RWPE2 (cell line): Measurements from ENCODE around the gene BABAM2.
A peak's percentile ranks its signal among the peaks of the same experiment; 100 is the strongest.

Experiments
- ATAC-seq: fragments of 200-7000 bp; cut with Tn5 transposase; 3 replicates; pipeline ENCODE4 v1.9.1; 2021; ENCODE audit warnings: low read depth
- DNase-seq: peaks from one replicate; pipeline ENCODE4 v3.0.0-alpha.2; 2020; ENCODE audit warnings: low spot score
- H3K27ac ChIP-seq: fragments of 450-650 bp; 2 replicates; pipeline ENCODE4 v1.5.1; 2017; ENCODE audit warnings: mild to moderate bottlenecking; ENCODE audit not compliant: poor library complexity, severe bottlenecking
- H3K27me3 ChIP-seq: fragments of 250-450 bp; sonication (Bioruptor Pico); 2 replicates; pipeline ENCODE4 v1.5.1; 2021; ENCODE audit warnings: mild to moderate bottlenecking, moderate library complexity; ENCODE audit not compliant: insufficient read depth, poor library complexity, severe bottlenecking
- H3K36me3 ChIP-seq: fragments of 250-450 bp; sonication (Bioruptor Pico); 2 replicates; pipeline ENCODE4 v1.5.1; 2020; ENCODE audit warnings: low read depth, mild to moderate bottlenecking, moderate library complexity
- H3K4me1 ChIP-seq: fragments of 250-450 bp; sonication (Bioruptor Pico); 2 replicates; pipeline ENCODE4 v1.5.1; 2021; ENCODE audit warnings: mild to moderate bottlenecking, moderate library complexity; ENCODE audit not compliant: insufficient read depth, poor library complexity, severe bottlenecking
- H3K4me3 ChIP-seq: fragments of 250-450 bp; sonication (Bioruptor Pico); 2 replicates; pipeline ENCODE4 v1.5.1; 2021; ENCODE audit warnings: mild to moderate bottlenecking, moderate library complexity; ENCODE audit not compliant: severe bottlenecking
- H3K9me3 ChIP-seq: fragments of 250-450 bp; sonication (Bioruptor Pico); 2 replicates; pipeline ENCODE4 v1.5.1; 2021; ENCODE audit warnings: mild to moderate bottlenecking, moderate library complexity; ENCODE audit not compliant: severe bottlenecking
- CTCF ChIP-seq: fragments of 450-650 bp; IDR thresholded peaks from one replicate; pipeline ENCODE4 v1.5.1; 2017; ENCODE audit warnings: mild to moderate bottlenecking, moderate library complexity; ENCODE audit not compliant: poor library complexity, severe bottlenecking

BABAM2 gene

GRCh38 chr2:27988306-27988705 is 97.8 kb downstream of the BABAM2 start:
- no peak for DNase-seq

GRCh38 chr2:27988718-27989117 is 98.2 kb downstream of the BABAM2 start:
- H3K27me3 ChIP-seq: no peaks in the 10 kb centered on the region
- H3K9me3 ChIP-seq: no peaks in the 10 kb centered on the region
- DNase-seq (no peak), ATAC-seq (no peak)
- no peaks in the 10 kb centered on the region for H3K36me3 ChIP-seq
- peaks cover 57% of the 10 kb centered on the region for H3K4me1 ChIP-seq
- no peak overlapping the region for H3K4me3 ChIP-seq
- TF ChIP-seq CTCF: no peak
- peak overlapping the region; percentile 94 for H3K27ac ChIP-seq

More at GRCh38 chr2:27988306-27988705, 97.8 kb downstream of the BABAM2 start:
- no peaks in the 10 kb centered on the region for H3K9me3 ChIP-seq
- peaks cover 53% of the 10 kb centered on the region for H3K4me1 ChIP-seq
- H3K27ac ChIP-seq: peak overlapping the region; percentile 94
- H3K27me3 ChIP-seq: no peaks in the 10 kb centered on the region
- no peak for TF ChIP-seq CTCF
- ATAC-seq: no peak
- no peak overlapping the region for H3K4me3 ChIP-seq
- no peaks in the 10 kb centered on the region for H3K36me3 ChIP-seq

- DNase-seq (no peak), ATAC-seq (peak; percentile 83)
- no peak overlapping the region for H3K4me3 ChIP-seq
- H3K27ac ChIP-seq: peak overlapping the region; percentile 94
- no peaks in the 10 kb centered on the region for H3K36me3 ChIP-seq
- no peaks in the 10 kb centered on the region for H3K27me3 ChIP-seq
- peaks cover 58% of the 10 kb centered on the region for H3K4me1 ChIP-seq
- no peaks in the 10 kb centered on the region for H3K9me3 ChIP-seq
- TF ChIP-seq CTCF: peak; percentile 17
Measured at GRCh38 chr2:27989149-27989548, 98.6 kb downstream of the BABAM2 start.

- H3K4me1 ChIP-seq: peaks cover 61% of the 10 kb centered on the region
Measured at GRCh38 chr2:27990030-27990590, 99.6 kb downstream of the BABAM2 start.

More at GRCh38 chr2:27990030-27990590, 99.6 kb downstream of the BABAM2 start:
- H3K27me3 ChIP-seq: no peaks in the 10 kb centered on the region
- no peaks in the 10 kb centered on the region for H3K9me3 ChIP-seq
- no peak for TF ChIP-seq CTCF
- no peaks in the 10 kb centered on the region for H3K36me3 ChIP-seq
- no peak for ATAC-seq
- H3K27ac ChIP-seq: peak overlapping the region; percentile 94
- DNase-seq: no peak
- H3K4me3 ChIP-seq: no peak overlapping the region
